Chondrocyte (in vitro differentiated cells): ENCODE measurements around the gene TSPAN15. TPM values are rescaled to one million over a fixed set of nuclear protein-coding genes. Genes with fewer than 3 reads are reported as not detected.

Experiments
- DNase-seq: peaks from one replicate; pipeline ENCODE4 v3.0.0; 2021; ENCODE audit warnings: mixed read lengths, low spot score
- H3K27ac Mint-ChIP-seq: one replicate; pipeline ENCODE4 v1.8.0; 2021; ENCODE audit warnings: mild to moderate bottlenecking, moderate library complexity, mixed read lengths; ENCODE audit not compliant: unreplicated experiment
- H3K27me3 Mint-ChIP-seq: 2 replicates; pipeline ENCODE4 v1.8.0; 2021; ENCODE audit warnings: low read depth, mixed read lengths
- H3K36me3 Mint-ChIP-seq: 2 replicates; pipeline ENCODE4 v1.8.0; 2021; ENCODE audit warnings: low read depth, mixed read lengths
- H3K4me1 Mint-ChIP-seq: 2 replicates; pipeline ENCODE4 v1.8.0; 2021; ENCODE audit warnings: low read depth, mild to moderate bottlenecking, mixed read lengths
- H3K4me3 Mint-ChIP-seq: one replicate; pipeline ENCODE4 v1.8.0; 2021; ENCODE audit warnings: mild to moderate bottlenecking, moderate library complexity, mixed read lengths; ENCODE audit not compliant: unreplicated experiment
- H3K9me3 Mint-ChIP-seq: 2 replicates; pipeline ENCODE4 v1.8.0; 2021; ENCODE audit warnings: low read depth, mixed read lengths
- CTCF ChIP-seq: fragments of 200-600 bp; sonication (generic); IDR thresholded peaks from 2 replicates; pipeline ENCODE4 v1.5.0; 2021; ENCODE audit warnings: antibody characterized with exemption, mild to moderate bottlenecking, moderate library complexity
- total RNA-seq: library from RNA; stranded (reverse); gene quantifications from 3 replicates; pipeline ENCODE4 v1.2.1, GENCODE V29; 2021

TSPAN15 gene
- total RNA-seq, 1 donor from 2014 or later, result 8.9 TPM

DNA sequence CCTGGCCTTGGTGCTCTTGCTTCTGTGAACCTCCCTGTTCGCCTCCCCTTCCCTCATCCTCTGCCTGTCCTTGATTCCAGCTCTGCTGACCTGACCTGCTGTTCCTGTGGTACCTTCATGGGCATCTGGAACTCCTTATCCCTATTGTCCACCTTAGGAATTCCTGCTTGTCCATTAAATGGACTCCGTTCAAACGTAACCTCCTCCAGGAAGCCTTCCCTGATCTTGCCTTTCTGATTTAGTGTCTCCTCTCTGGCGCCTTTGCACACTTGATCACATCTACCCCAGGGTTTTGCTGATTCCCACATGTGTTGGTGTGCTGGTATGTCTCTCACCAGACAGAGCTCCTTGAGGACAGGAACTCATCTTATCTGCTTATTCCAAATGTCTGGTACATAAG, 20.9 kb downstream of the TSPAN15 start:
- Mint-ChIP-seq H3K27ac (peak overlapping the region; percentile 79), H3K36me3 (no peaks in the 10 kb centered on the region), H3K9me3 (no peaks in the 10 kb centered on the region), H3K4me3 (no peak overlapping the region), H3K4me1 (peaks cover 70% of the 10 kb centered on the region), H3K27me3 (no peaks in the 10 kb centered on the region)
- no peak for TF ChIP-seq CTCF
- DNase-seq, result no peak

DNA sequence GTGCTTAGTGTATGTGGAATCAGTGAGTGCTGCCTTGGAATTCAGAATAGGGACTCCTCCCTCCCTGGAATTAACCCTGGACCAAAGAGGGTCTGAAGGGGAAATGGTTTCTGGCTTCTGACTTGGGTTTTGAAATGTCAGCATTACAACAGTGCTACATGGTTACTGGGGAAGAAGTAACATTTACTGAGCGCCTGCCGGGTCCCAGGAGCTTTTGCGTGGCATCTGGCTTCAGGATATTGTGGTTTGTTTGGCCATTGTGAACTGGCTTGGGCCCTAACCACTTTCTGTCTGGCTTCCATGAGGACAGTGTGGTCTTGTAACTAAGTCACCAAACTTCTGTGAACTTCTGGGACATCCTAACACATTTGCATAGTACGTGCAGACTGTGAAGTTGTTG, 21.3 kb downstream of the TSPAN15 start:
- Mint-ChIP-seq H3K27ac (peak overlapping the region; percentile 79), H3K9me3 (no peaks in the 10 kb centered on the region), H3K4me3 (no peak overlapping the region), H3K27me3 (no peaks in the 10 kb centered on the region), H3K36me3 (no peaks in the 10 kb centered on the region), H3K4me1 (peaks cover 70% of the 10 kb centered on the region)
- DNase-seq, result no peak
- TF ChIP-seq CTCF, result no peak

DNA sequence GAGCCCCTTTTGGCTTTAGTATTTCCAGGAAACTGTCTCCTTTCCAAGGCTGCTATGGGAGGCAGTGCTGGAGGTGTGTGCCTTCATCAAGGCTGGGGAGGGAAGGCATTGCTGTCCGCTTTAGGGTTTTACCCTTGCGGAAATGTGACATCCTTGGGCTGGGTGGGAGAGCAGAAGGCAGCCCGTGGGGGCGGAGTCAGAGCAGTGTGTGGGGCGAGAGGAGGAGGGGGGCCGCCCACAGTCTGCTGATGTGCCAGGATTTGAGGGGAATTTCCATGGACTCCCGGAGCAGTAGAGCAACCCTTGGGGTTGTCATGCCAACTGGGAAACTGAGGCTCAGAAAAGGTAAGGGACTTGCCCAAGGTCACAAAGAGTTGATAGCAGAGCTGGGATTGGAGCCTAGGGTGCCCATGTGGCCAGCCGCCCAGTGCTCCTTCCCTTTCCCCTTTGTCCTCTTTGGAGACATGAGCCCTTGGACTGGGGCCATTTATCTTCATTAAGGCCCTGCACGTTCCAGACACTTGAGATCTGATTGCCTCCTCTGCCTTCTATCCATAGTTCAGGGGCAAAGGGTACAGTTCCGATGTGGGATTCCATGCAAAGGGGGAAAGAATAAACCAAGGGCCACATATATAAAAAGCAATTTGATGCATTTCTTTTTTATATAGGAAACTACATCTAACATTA, 22.2 kb downstream of the TSPAN15 start:
- H3K36me3 Mint-ChIP-seq, result no peaks in the 10 kb centered on the region
- H3K9me3 Mint-ChIP-seq, result no peaks in the 10 kb centered on the region
- no peak overlapping the region for H3K4me3 Mint-ChIP-seq
- no peak for DNase-seq
- no peaks in the 10 kb centered on the region for H3K27me3 Mint-ChIP-seq
- H3K4me1 Mint-ChIP-seq, result peaks cover 66% of the 10 kb centered on the region
- no peak overlapping the region for H3K27ac Mint-ChIP-seq
- no peak for TF ChIP-seq CTCF

DNA sequence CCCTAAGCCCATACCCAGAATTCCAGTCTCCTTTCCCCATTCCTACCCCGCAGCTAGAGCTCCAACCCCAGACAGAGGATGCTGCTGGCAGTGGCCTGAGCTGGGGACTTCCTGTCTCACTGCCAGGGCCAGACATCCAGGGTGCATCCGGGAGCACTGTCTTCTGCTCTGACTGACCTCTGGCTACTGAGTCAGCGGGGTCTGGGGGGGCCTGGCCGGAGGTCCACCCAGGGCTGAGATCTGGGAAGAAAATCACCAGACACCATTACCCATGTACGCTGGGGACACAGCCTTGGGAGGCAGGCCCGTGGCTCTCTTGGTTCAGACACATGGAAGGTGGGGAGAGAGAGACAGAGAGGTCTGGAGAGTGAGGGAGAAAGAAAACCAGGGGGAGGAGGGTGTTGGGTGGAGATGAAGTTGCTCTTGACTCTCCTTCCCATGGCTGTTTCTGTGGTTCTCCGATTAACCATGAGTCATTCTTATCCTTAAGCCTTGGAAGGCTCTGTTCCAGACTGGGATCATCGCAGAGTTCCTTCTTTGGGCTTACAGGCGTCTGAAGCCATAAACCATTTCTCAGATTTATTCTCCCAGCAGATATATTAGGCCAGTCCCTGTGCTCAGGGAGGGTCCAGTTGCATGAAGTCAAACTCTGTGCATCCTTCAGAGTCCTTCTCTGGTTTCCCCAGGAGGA, 23.6 kb downstream of the TSPAN15 start:
- Mint-ChIP-seq H3K27ac (peak overlapping the region; percentile 93), H3K4me1 (peaks cover 66% of the 10 kb centered on the region), H3K36me3 (no peaks in the 10 kb centered on the region), H3K4me3 (no peak overlapping the region), H3K9me3 (no peaks in the 10 kb centered on the region), H3K27me3 (no peaks in the 10 kb centered on the region)
- no peak for DNase-seq
- no peak for TF ChIP-seq CTCF

GRCh38 chr10:69475433-69475830, 24.2 kb downstream of the TSPAN15 start:
- DNase-seq, result no peak
- TF ChIP-seq CTCF, result no peak
- H3K9me3 Mint-ChIP-seq, result no peaks in the 10 kb centered on the region
- H3K4me1 Mint-ChIP-seq, result peaks cover 66% of the 10 kb centered on the region
- no peak overlapping the region for H3K4me3 Mint-ChIP-seq
- H3K36me3 Mint-ChIP-seq, result no peaks in the 10 kb centered on the region
- peak overlapping the region; percentile 93 for H3K27ac Mint-ChIP-seq
- no peaks in the 10 kb centered on the region for H3K27me3 Mint-ChIP-seq
